K562 (cell line): Measurements from ENCODE around the gene BRMS1. TPM values are rescaled to one million over a fixed set of nuclear protein-coding genes. Genes with fewer than 3 reads are reported as not detected.

ENCODE experiments used
- ATAC-seq: fragments of 200-7000 bp; cut with Tn5 transposase; 3 replicates; pipeline ENCODE4 v1.9.1; 2020; ENCODE audit warnings: moderate library complexity
- BruUV-seq: library from RNA; stranded (reverse); fragments of 400-500 nt; replicated peaks from 2 replicates; lab custom pipeline; 2021; lab: Mats Ljungman, UMichigan
- CTCF ChIA-PET: fragments of 300-600 bp; formaldehyde crosslinking; extraction: SDS; loops from one replicate; lab custom pipeline; 2021; ENCODE audit warnings: low intra/inter-chr PET ratio; lab: Yijun Ruan, JAX
- POLR2A ChIA-PET: fragments of 300-600, 350-650 bp; sonication (Branson Sonifier 250); formaldehyde crosslinking; extraction: SDS; loops from one replicate; lab custom pipeline; 2021; ENCODE audit warnings: antibody characterized with exemption, inconsistent platforms; lab: Yijun Ruan, JAX
- DNase-seq, 4 experiments: peaks; one replicate each; pipeline versions ENCODE4 v3.0.0 to v3.0.0-alpha.2; 2011 to 2018; ENCODE audit warnings: low spot score in 3 of 4, mixed read lengths in 3 of 4; ENCODE audit errors: extremely low read depth in 1 of 4
- FAIRE-seq: peaks from 2 replicates; lab custom pipeline; 2011; peaks lifted over from hg19 to GRCh38; lab: Jason Lieb, UNC
- H2AFZ ChIP-seq: 2 replicates; pipeline ENCODE4 v1.6.0; 2011; ENCODE audit warnings: low read depth, low read length, control low read depth, inconsistent platforms
- H3K27ac ChIP-seq: fragments of 200-600 bp; 3 replicates; pipeline ENCODE4 v1.8.0; 2011; ENCODE audit warnings: low read depth, mild to moderate bottlenecking, control low read depth, inconsistent platforms, low read length, moderate library complexity, mixed read lengths; ENCODE audit errors: extremely low read depth
- H3K27me3 ChIP-seq, 2 experiments: fragments of 300-600 bp in 1 of 2; 2 replicates in 1 of 2; 3 replicates in 1 of 2; pipeline versions ENCODE4 v1.6.0 to v1.8.0; 2011; ENCODE audit warnings: inconsistent platforms in 2 of 2, low read length in 2 of 2, mild to moderate bottlenecking in 1 of 2, mixed read lengths in 1 of 2, moderate library complexity in 1 of 2; ENCODE audit not compliant: control insufficient read depth in 2 of 2, insufficient read depth in 2 of 2
- H3K36me3 ChIP-seq: fragments of 300-600 bp; 3 replicates; pipeline ENCODE4 v1.8.0; 2011; ENCODE audit warnings: mild to moderate bottlenecking, low read length, inconsistent platforms; ENCODE audit not compliant: control insufficient read depth, insufficient read depth
- H3K4me1 ChIP-seq, 2 experiments: fragments of 200-600 bp in 1 of 2; replicated peaks in 1 of 2; 2 replicates in 1 of 2; 3 replicates in 1 of 2; pipeline versions ENCODE4 v1.5.1 to v1.8.0; 2011; ENCODE audit warnings: inconsistent platforms in 2 of 2, low read length in 2 of 2, mild to moderate bottlenecking in 1 of 2, mixed read lengths in 1 of 2, moderate library complexity in 1 of 2; ENCODE audit not compliant: control insufficient read depth in 2 of 2, insufficient read depth in 2 of 2
- H3K4me2 ChIP-seq: 2 replicates; pipeline ENCODE4 v1.6.1; 2011; ENCODE audit warnings: low read length, control low read depth, inconsistent platforms, mixed read lengths; ENCODE audit not compliant: insufficient read depth
- H3K4me3 ChIP-seq: fragments of 200-600 bp; sonication (generic), shearing (Covaris generic); 2 replicates; pipeline ENCODE4 v1.5.1; 2016; ENCODE audit warnings: control low read depth, inconsistent platforms
- H3K79me2 ChIP-seq: fragments of 200-600 bp; 3 replicates; pipeline ENCODE4 v1.8.0; 2011; ENCODE audit warnings: low read length, inconsistent platforms; ENCODE audit not compliant: control insufficient read depth, insufficient read depth
- H3K9ac ChIP-seq, 2 experiments: 2 replicates each; pipeline versions ENCODE4 v1.6.0 to v1.6.1; 2011; ENCODE audit warnings: low read depth in 2 of 2, low read length in 2 of 2, control low read depth in 1 of 2, inconsistent platforms in 1 of 2, mild to moderate bottlenecking in 1 of 2, mixed read lengths in 1 of 2; ENCODE audit not compliant: insufficient read depth in 1 of 2
- H3K9me1 ChIP-seq: one replicate; pipeline ENCODE4 v1.6.0; 2011; ENCODE audit warnings: inconsistent platforms, mild to moderate bottlenecking, low read length, moderate library complexity; ENCODE audit not compliant: control insufficient read depth, insufficient read depth
- H3K9me3 ChIP-seq: replicated peaks from 2 replicates; pipeline ENCODE4 v1.5.1; 2011; ENCODE audit warnings: low read depth, low read length, inconsistent platforms; ENCODE audit not compliant: control insufficient read depth, insufficient read depth
- H4K20me1 ChIP-seq: replicated peaks from 2 replicates; pipeline ENCODE4 v1.6.1; 2011; ENCODE audit warnings: low read length, inconsistent platforms, mixed read lengths; ENCODE audit not compliant: control insufficient read depth, insufficient read depth
- CTBP1 ChIP-seq: fragments of 450-650 bp; IDR thresholded peaks from 2 replicates; pipeline ENCODE4 v1.6.1; 2016; ENCODE audit warnings: borderline replicate concordance
- FOXJ2 ChIP-seq: fragments of 200-800 bp; sonication (Bioruptor generic); IDR thresholded peaks from 2 replicates; pipeline ENCODE4 v1.6.1; 2016; ENCODE audit warnings: missing genetic modification characterization, missing compliant biosample characterization
- FOXP1 ChIP-seq: sonication (generic); formaldehyde crosslinking; IDR thresholded peaks from 2 replicates; pipeline ENCODE4 v1.8.0; 2022; ENCODE audit warnings: mild to moderate bottlenecking, missing genetic modification reagents
- GATAD2A ChIP-seq: fragments of 450-650 bp; IDR thresholded peaks from 2 replicates; pipeline ENCODE4 v1.6.1; 2017
- NR0B1 ChIP-seq: fragments of 450-650 bp; IDR thresholded peaks from one replicate; pipeline ENCODE4 v1.6.1; 2018; ENCODE audit warnings: mild to moderate bottlenecking, moderate library complexity; ENCODE audit not compliant: partially characterized antibody
- NR3C1 ChIP-seq: sonication (generic); formaldehyde crosslinking; IDR thresholded peaks from 2 replicates; pipeline ENCODE4 v1.8.1; 2022; ENCODE audit warnings: missing genetic modification reagents
- SRSF7 ChIP-seq: fragments of 200-400 bp; formaldehyde crosslinking; optimal IDR thresholded peaks from 2 replicates; pipeline ENCODE3; 2017; ENCODE audit warnings: mild to moderate bottlenecking, low read depth, low read length
- TFAP4 ChIP-seq: sonication (generic); formaldehyde crosslinking; IDR thresholded peaks from 2 replicates; pipeline ENCODE4 v1.8.0; 2022; ENCODE audit warnings: missing genetic modification reagents, mild to moderate bottlenecking, moderate library complexity, borderline replicate concordance
- ZBTB33 ChIP-seq: sonication (generic); formaldehyde crosslinking; IDR thresholded peaks from 2 replicates; pipeline ENCODE4 v1.8.1; 2023; ENCODE audit warnings: mild to moderate bottlenecking, missing genetic modification reagents
- ZC3H4 ChIP-seq: sonication (generic); formaldehyde crosslinking; IDR thresholded peaks from 2 replicates; pipeline ENCODE4 v1.9.0; 2021; ENCODE audit warnings: missing genetic modification reagents, borderline replicate concordance
- ZNF507 ChIP-seq: conservative IDR thresholded peaks from 2 replicates; pipeline ENCODE4 v1.6.1; 2017; ENCODE audit warnings: missing genetic modification characterization, missing compliant biosample characterization
- WGBS: fragments of 100-300 bp; shearing (Covaris generic); methylation state at CpG from one replicate; pipeline ENCODE4 v1.1.6; 2016; ENCODE audit warnings: low coverage, mixed read lengths; ENCODE audit not compliant: insufficient coverage; ENCODE audit errors: missing lambda C conversion rate; 5-methylcytosine and 5-hydroxymethylcytosine counted together
- in situ Hi-C: fragments of 300-500 bp; cut with MboI; formaldehyde crosslinking; loops from 4 replicates; pipeline ENCODE4 v1.15.0; 2018; ENCODE audit warnings: inconsistent platforms, mixed read lengths
- intact Hi-C: fragments of 100-400 bp; cut with micrococcal nuclease; formaldehyde crosslinking; loops from 2 replicates; pipeline ENCODE4 v1.14.2; 2022
- polyA plus RNA-seq, 8 experiments: library from polyadenylated mRNA; depleted of rRNA in 4 of 8; stranded (reverse) in 5 of 8; unstranded in 3 of 8; fragments of >200 nt; fragmentation: Nextera tagmentation in 2 of 8; fragmentation: Illumina TruSeq in 1 of 8; extraction: Ambion mirVana in 2 of 8; extraction: Trizol in 1 of 8; gene quantifications; 2 replicates each; pipeline versions ENCODE4 v1.2.1 to v1.2.3, GENCODE V29; 2011 to 2014; ENCODE audit warnings: inconsistent platforms in 1 of 8, missing spikeins in 1 of 8
- total RNA-seq, 7 experiments: library from RNA; depleted of rRNA in 6 of 7; stranded (reverse); fragments of >200 nt in 6 of 7; fragmentation: Illumina TruSeq in 2 of 7; extraction: Trizol in 2 of 7; gene quantifications; 2 replicates each; pipeline versions ENCODE4 v1.2.1 to v1.2.3, GENCODE V29; 2011 to 2021; ENCODE audit warnings: low replicate concordance in 1 of 7
- TF ChIP-seq, protein P1 (sequence below): fragments of 450-650 bp; IDR thresholded peaks from 2 replicates; pipeline ENCODE4 v1.6.1; 2017; ENCODE audit warnings: antibody characterized with exemption, mild to moderate bottlenecking

BRMS1 gene
- total and polyA plus RNA-seq, 9 of the 15 experiments (the other 6 are each of a cell fraction or from before 2014, with no cell fraction given) = 2.2 to 78.8 (median 33.4) TPM

DNA sequence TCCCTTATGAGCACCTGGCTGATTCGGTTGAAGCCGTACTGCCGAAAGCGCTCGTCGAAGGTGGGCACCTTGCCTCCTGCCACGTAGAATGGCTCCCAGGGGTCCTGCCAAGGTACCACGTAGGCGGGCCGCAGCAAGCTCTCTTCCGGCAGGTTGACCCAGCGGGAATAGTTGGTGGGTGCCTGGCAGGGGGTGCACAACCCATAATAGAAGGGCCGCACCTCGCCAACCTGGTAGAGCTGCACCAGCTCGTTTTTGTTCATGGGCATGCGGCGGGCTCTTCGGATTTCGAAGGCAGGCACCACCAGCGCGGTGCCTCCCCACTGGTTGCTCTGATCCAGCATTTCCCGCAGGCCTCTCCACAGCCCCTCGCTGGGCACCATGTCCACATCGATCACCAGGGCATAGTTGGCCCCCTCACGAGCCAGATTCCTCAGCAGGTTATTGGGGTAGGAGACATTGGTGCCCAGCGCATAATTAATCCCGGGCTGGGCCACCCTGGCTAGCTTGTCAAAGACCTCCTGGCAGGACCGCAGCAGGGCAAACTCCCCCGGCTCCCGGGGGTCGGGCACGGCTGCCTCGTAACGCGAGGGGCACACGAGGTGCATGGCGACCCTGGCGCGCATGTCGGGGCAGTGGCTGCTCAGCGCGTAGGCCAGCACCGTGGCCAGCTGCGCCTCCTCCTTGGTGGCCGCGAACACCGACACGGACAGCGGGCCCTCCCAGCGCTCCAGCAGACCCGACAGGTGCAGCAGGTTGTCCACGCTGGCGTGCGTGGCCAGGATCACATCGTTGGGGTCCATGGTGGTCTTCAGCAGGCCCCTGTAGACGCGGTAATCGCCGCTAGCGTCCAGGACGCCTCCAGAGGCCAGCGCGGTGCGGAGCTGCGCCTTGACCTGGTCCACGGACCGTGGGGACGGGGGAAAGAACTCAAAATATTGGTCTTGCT is 1.8 kb upstream of the BRMS1 start:
- intact Hi-C loops = no loop called here
- Histone ChIP-seq H3K27me3 (no peaks in the 10 kb centered on the region), H3K9ac (peak overlapping the region; percentile 64 to 99), H3K4me2 (peak overlapping the region; percentile 95), H3K9me1 (no peaks in the 10 kb centered on the region), H3K9me3 (no peaks in the 10 kb centered on the region), H3K79me2 (peaks cover 23% of the 10 kb centered on the region), H3K27ac (peak overlapping the region; percentile 57; the same call in 2 of the 3 replicates), H4K20me1 (no peaks in the 10 kb centered on the region), H3K4me1 (peaks cover 28 to 40% of the 10 kb centered on the region in 2 experiments), H3K4me3 (peak overlapping the region; percentile 67), H2AFZ (peak overlapping the region; percentile 97), H3K36me3 (peaks cover 15% of the 10 kb centered on the region; the same call in 2 of the 3 replicates)
- POLR2A ChIA-PET = interaction anchor here (0.7 to 2.0 kb wide), 5 partner anchors 14 to 524 kb away, joined by 3 to 12 read pairs (median 5); partner anchors contain the start of gene YIF1A
- DNase-seq (no peak), FAIRE-seq (no peak), ATAC-seq (no peak)
- BruUV-seq = no TSS peak
- in situ Hi-C loops = no loop called here
- CTCF ChIA-PET = no interaction called here
- WGBS = 69% methylated on average over 68 of the region's 68 CpGs
- no peak for TF ChIP-seq ZNF507
- TF ChIP-seq ZBTB33 (CRISPR knock-in tag) = peak; percentile 85
- TF ChIP-seq, protein P1, sequence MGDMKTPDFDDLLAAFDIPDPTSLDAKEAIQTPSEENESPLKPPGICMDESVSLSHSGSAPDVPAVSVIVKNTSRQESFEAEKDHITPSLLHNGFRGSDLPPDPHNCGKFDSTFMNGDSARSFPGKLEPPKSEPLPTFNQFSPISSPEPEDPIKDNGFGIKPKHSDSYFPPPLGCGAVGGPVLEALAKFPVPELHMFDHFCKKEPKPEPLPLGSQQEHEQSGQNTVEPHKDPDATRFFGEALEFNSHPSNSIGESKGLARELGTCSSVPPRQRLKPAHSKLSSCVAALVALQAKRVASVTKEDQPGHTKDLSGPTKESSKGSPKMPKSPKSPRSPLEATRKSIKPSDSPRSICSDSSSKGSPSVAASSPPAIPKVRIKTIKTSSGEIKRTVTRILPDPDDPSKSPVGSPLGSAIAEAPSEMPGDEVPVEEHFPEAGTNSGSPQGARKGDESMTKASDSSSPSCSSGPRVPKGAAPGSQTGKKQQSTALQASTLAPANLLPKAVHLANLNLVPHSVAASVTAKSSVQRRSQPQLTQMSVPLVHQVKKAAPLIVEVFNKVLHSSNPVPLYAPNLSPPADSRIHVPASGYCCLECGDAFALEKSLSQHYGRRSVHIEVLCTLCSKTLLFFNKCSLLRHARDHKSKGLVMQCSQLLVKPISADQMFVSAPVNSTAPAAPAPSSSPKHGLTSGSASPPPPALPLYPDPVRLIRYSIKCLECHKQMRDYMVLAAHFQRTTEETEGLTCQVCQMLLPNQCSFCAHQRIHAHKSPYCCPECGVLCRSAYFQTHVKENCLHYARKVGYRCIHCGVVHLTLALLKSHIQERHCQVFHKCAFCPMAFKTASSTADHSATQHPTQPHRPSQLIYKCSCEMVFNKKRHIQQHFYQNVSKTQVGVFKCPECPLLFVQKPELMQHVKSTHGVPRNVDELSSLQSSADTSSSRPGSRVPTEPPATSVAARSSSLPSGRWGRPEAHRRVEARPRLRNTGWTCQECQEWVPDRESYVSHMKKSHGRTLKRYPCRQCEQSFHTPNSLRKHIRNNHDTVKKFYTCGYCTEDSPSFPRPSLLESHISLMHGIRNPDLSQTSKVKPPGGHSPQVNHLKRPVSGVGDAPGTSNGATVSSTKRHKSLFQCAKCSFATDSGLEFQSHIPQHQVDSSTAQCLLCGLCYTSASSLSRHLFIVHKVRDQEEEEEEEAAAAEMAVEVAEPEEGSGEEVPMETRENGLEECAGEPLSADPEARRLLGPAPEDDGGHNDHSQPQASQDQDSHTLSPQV = no peak
- TF ChIP-seq CTBP1 = no peak
- TF ChIP-seq ZC3H4 (CRISPR knock-in tag) = no peak
- TF ChIP-seq SRSF7 = no peak
- 0 out of 2 replicates have a peak, but pooled peaks have one; percentile 47 for TF ChIP-seq FOXP1 (CRISPR knock-in tag)
- TF ChIP-seq GATAD2A = 0 out of 2 replicates have a peak, but pooled peaks have one; percentile 9
- no peak for TF ChIP-seq NR0B1
- no peak for TF ChIP-seq FOXJ2 (tag)
- no peak for TF ChIP-seq TFAP4 (CRISPR knock-in tag)
- 0 out of 2 replicates have a peak, but pooled peaks have one; percentile 31 for TF ChIP-seq NR3C1 (CRISPR knock-in tag)
